HFFc6 (cell line): ENCODE results near the gene GRP. TPM values are rescaled to one million over a fixed set of nuclear protein-coding genes. Genes with fewer than 3 reads are reported as not detected.

Source experiments
- DNase-seq: peaks from one replicate; pipeline ENCODE4 v3.0.0-alpha.2; 2018
- H3K27ac Mint-ChIP-seq: 2 replicates; pipeline ENCODE4 v1.8.0; 2020; ENCODE audit warnings: mild to moderate bottlenecking, mixed read lengths
- H3K27me3 Mint-ChIP-seq: 2 replicates; pipeline ENCODE4 v1.8.0; 2021; ENCODE audit warnings: mild to moderate bottlenecking, moderate library complexity, mixed read lengths; ENCODE audit not compliant: insufficient read depth
- H3K36me3 Mint-ChIP-seq: 2 replicates; pipeline ENCODE4 v1.8.0; 2021; ENCODE audit warnings: low read depth, mixed read lengths
- H3K4me1 Mint-ChIP-seq: 2 replicates; pipeline ENCODE4 v1.8.0; 2020; ENCODE audit warnings: low read depth, mixed read lengths
- H3K4me3 Mint-ChIP-seq: 2 replicates; pipeline ENCODE4 v1.8.0; 2020; ENCODE audit warnings: mild to moderate bottlenecking, moderate library complexity, mixed read lengths
- H3K9me3 Mint-ChIP-seq: 2 replicates; pipeline ENCODE4 v1.8.0; 2020; ENCODE audit warnings: mild to moderate bottlenecking, mixed read lengths
- long read RNA-seq: library from polyadenylated mRNA; unstranded; transcript quantifications from one replicate; pipeline ENCODE4 v2.0.0, GENCODE V29; 2019
- total RNA-seq, 6 experiments: library from RNA; stranded (reverse); fragmentation: NEBNext Ultra II Directional; extraction: Animal tissue kit (Norgen Biotek cat#: 25700); gene quantifications; 2 replicates in 1 of 6; 3 replicates in 5 of 6; pipeline ENCODE4 v1.2.3, GENCODE V29; 2021
- TF ChIP-seq, protein P1 (sequence below): fragments of 200-600 bp; sonication (generic); IDR thresholded peaks from 2 replicates; pipeline ENCODE4 v1.5.0; 2021; ENCODE audit warnings: antibody characterized with exemption, mild to moderate bottlenecking

The GRP gene
- total RNA-seq = not detected
- long read RNA-seq, partial matches to known transcripts = 0 of 1 reads
- long read RNA-seq, other reads (novel, unspliced or antisense) = 0 of 1 reads

DNA sequence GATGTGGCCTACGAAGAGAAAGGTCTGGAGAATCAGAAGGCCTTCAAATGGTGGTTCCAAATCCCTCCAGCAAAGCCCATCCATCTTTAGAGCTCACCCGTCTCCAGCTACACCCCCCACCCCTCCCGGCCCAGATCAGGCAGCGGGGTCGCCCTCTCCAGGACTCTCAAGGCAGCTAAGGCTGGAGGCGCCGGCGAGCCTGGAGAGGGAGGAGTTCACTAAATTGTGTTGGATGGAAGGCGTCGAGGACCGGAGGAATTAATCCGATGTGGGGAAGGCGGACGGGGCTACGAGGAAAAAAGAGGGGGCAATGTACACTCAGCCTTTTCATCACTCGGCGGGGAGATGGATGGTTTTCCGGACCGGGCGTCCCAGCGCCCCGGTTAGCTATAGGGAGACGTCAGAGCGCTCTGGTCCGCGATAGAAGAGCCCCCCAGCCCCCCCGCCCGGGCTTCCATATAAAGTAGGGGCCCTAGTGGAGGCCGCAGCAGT, at the start of gene GRP:
Gene GRP (plus strand): TSS at position 487 of the 492 bp plus-strand sequence. CDS start 108 bp downstream, outside the sequence.
- DNase-seq = no peak
- 0 out of 2 replicates have a peak, but pooled peaks cover 5% of the 10 kb centered on the region for H3K36me3 Mint-ChIP-seq
- H3K27me3 Mint-ChIP-seq = peaks cover 68% of the 10 kb centered on the region
- no peaks in the 10 kb centered on the region for H3K9me3 Mint-ChIP-seq
- H3K27ac Mint-ChIP-seq = no peak within 1 kb of the TSS
- TF ChIP-seq, protein P1, sequence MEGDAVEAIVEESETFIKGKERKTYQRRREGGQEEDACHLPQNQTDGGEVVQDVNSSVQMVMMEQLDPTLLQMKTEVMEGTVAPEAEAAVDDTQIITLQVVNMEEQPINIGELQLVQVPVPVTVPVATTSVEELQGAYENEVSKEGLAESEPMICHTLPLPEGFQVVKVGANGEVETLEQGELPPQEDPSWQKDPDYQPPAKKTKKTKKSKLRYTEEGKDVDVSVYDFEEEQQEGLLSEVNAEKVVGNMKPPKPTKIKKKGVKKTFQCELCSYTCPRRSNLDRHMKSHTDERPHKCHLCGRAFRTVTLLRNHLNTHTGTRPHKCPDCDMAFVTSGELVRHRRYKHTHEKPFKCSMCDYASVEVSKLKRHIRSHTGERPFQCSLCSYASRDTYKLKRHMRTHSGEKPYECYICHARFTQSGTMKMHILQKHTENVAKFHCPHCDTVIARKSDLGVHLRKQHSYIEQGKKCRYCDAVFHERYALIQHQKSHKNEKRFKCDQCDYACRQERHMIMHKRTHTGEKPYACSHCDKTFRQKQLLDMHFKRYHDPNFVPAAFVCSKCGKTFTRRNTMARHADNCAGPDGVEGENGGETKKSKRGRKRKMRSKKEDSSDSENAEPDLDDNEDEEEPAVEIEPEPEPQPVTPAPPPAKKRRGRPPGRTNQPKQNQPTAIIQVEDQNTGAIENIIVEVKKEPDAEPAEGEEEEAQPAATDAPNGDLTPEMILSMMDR = no peak
- peaks cover 17% of the 10 kb centered on the region for H3K4me1 Mint-ChIP-seq
- H3K4me3 Mint-ChIP-seq = peak within 1 kb of the TSS; percentile 85

DNA sequence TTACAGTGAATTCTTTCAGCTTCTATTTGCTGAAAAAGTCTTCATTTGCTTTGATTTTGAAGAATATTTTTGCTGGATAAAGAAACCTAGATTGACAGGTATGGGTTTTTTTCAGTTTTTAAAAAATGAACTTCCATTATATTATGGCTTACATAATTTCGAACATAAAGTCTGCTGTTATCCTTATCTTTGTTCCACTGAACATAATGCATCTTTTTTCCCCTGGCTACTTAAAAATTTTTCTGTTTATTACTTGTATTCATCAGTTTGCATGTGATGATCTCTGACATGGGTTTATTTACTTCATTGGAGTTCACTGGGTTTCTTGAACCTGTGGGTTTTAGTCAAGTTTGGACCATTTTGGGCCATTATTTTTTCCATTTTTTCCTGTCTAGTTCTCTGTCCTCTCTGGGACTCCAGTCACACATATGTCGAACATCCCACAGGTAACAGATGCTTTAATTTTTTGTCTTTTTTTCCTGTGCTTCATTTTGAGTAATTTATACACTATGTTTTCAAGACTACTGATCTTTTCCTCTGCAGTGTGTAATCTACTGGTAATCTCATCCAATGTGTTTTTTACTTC, 47.2 kb upstream of the GRP start:
- no peak overlapping the region for H3K27ac Mint-ChIP-seq
- TF ChIP-seq, protein P1 = no peak
- H3K36me3 Mint-ChIP-seq = peaks cover 48% of the 10 kb centered on the region
- peaks cover 21% of the 10 kb centered on the region for H3K27me3 Mint-ChIP-seq
- H3K9me3 Mint-ChIP-seq = peaks cover 50% of the 10 kb centered on the region
- no peak overlapping the region for H3K4me3 Mint-ChIP-seq
- no peaks in the 10 kb centered on the region for H3K4me1 Mint-ChIP-seq
- DNase-seq = no peak

DNA sequence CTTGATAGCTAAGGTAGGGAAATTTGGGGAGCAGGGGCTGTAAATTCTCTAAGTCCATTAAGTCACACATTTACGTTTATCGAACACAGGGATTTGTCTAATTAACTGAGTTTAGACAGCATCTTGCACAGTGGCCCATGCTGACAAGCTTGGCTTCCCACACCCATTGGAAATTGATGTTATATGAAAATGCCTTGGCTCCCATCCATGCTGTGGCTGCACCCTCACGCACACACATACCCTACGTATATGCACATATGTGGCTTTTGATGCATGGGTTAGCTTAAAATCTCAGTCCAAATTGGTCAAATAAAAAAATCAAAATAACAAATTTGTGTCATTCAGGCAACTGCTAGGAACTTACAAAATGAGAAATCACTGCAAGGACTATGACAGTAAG, 42.5 kb upstream of the GRP start:
- H3K27me3 Mint-ChIP-seq = peaks cover 7% of the 10 kb centered on the region
- TF ChIP-seq, protein P1 = no peak
- H3K27ac Mint-ChIP-seq = no peak overlapping the region
- no peak overlapping the region for H3K4me3 Mint-ChIP-seq
- H3K9me3 Mint-ChIP-seq = peaks cover 27% of the 10 kb centered on the region
- no peak for DNase-seq
- peaks cover 27% of the 10 kb centered on the region for H3K36me3 Mint-ChIP-seq
- H3K4me1 Mint-ChIP-seq = peaks cover 17% of the 10 kb centered on the region

DNA sequence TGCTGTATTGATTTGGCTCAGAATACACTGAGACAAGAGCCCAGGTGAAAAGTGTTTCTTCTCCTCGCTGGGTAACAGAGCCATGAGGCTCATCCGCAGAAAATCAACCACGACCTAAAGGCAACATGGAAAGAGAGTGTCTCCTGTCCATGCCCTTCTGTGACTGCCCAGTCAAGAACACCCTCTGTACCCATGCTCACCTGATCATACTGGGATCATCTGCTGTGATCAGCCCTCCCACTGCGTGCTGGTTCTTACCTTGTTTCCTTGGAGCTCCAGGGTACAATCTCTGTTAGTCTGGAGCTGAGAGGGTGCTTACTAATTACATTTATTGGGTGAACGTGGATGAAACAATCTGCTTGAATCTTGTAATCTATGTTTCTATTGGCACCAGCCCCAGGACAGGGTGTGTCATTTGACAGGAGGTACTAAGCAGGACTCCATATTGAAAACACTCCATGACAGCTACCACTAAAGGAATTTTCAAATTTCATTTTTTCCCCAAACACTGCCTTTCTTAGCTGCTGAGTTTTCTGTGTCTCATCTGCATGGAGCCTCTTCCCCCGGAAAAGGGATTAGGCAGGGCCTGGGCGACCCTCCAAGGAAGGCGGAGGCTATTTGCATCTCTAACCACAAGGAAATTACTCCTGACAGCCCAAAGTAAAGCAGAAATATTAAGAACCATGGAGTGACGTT, 39.7 kb upstream of the GRP start:
- peak overlapping the region; percentile 66; the same call in 1 of the 2 replicates for H3K4me3 Mint-ChIP-seq
- TF ChIP-seq, protein P1 = no peak
- peak; percentile 76 for DNase-seq
- peaks cover 17% of the 10 kb centered on the region for H3K4me1 Mint-ChIP-seq
- H3K27me3 Mint-ChIP-seq = peaks cover 19% of the 10 kb centered on the region
- no peaks in the 10 kb centered on the region for H3K36me3 Mint-ChIP-seq
- peak overlapping the region; percentile 48; the same call in 1 of the 2 replicates for H3K27ac Mint-ChIP-seq
- no peaks in the 10 kb centered on the region; the same call in 1 of the 2 replicates for H3K9me3 Mint-ChIP-seq

DNA sequence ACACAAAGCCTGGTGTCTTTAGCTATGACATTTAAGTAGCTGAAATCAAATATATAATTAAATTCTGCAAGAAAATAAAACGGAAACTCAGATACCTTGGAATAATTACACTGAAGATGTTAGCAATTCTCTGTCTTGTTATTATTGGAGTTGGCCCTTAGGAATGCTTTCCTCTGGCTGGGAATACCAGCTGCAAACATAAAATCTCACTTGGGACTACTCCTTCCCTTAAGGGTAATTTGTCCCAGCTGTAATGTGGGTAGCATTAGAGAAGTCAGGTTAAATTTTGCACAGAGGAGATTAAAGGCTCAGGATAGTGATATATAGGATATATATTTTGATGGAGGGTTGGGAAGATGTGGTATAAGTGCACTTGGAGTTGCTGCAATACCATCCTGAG, 37.3 kb upstream of the GRP start:
- Mint-ChIP-seq H3K27ac (no peak overlapping the region), H3K36me3 (no peaks in the 10 kb centered on the region), H3K4me3 (no peak overlapping the region), H3K9me3 (peaks cover 4% of the 10 kb centered on the region; the same call in 1 of the 2 replicates), H3K27me3 (peaks cover 17% of the 10 kb centered on the region), H3K4me1 (peaks cover 17% of the 10 kb centered on the region)
- TF ChIP-seq, protein P1 = no peak
- DNase-seq = no peak
